Hematopoietic multipotent progenitor cell treated with erythropoietin and hydrocortisone succinate and interleukin-3 and kit ligand, for 4 days (in vitro differentiated cells): ENCODE data around the gene NEURL2.
"Not testable (repeated sequence)": the region's sequence is repeated elsewhere in the genome, so short reads cannot be mapped to it uniquely, and the experiment has no call there.

Experiments used
- DNase-seq: peaks from one replicate; pipeline ENCODE4 v3.0.0-alpha.2; 2015

The NEURL2 gene

GRCh38 chr20:45919542-45920399, 28.8 kb upstream of the NEURL2 start:
- no peak for DNase-seq

GRCh38 chr20:45918779-45919537, 27.9 kb upstream of the NEURL2 start:
- no peak for DNase-seq

DNA sequence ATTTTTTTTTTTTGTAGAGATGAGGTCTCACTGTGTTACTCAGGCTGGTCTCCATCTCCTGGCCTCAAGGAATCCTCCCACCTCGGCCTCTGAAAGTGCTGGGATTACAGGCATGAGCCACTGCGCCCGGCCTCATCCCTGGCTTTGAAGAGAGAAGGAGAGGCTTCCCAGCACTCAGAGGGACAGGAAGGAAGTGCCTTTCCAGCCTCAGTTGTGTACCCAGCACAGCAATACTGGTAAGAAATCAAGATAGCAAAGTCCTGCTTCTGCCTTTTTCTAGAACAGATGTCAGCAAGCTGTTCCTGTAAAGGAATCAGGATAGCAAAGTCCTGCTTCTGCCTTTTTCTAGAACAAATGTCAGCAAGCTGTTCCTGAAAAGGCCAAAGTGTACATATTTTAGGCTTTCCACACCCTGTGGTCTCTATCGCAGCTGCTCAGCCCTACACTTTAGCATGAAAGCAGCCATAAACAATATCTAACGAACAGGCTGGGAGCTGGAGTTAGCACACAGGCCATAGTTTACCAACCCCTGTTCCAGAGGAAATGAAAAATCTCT, 27.3 kb upstream of the NEURL2 start:
- no peak for DNase-seq

DNA sequence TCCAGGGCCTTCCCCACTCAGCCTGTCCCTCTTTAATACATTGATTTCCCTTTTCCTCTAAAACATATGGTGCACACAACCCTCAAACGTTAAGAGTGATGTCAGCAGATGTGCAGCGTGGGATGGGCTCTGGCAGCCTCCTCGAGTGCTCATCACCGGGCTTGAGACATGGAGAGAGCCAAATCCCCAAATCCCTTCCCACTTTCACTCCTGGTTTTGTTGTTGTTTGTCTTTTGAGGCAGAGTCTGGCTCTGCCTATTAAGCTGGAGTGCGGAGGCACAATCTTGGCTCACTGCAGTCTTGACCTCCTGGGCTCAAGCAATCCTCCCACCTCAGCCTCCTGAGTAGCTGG, 26.8 kb upstream of the NEURL2 start:
- DNase-seq, result no peak

GRCh38 chr20:45913116-45913515, 22.1 kb upstream of the NEURL2 start:
- no peak for DNase-seq

DNA sequence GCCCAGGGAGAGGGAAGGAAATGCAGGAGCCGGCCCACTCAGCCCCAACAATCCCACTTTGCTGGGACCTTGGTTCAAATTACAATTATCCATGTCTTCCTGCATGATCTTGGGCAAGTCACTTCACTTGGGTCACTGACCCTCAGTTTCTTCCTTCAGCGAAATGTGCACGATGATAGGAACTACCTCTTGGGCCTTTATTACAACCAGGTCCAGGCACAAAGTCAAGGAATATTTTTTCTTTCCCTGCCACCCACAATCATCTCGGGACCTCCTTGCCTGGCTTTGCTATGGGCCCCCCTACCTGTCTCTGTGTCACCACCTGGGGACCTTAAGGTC, 21.3 kb upstream of the NEURL2 start:
- DNase-seq, result no peak

DNA sequence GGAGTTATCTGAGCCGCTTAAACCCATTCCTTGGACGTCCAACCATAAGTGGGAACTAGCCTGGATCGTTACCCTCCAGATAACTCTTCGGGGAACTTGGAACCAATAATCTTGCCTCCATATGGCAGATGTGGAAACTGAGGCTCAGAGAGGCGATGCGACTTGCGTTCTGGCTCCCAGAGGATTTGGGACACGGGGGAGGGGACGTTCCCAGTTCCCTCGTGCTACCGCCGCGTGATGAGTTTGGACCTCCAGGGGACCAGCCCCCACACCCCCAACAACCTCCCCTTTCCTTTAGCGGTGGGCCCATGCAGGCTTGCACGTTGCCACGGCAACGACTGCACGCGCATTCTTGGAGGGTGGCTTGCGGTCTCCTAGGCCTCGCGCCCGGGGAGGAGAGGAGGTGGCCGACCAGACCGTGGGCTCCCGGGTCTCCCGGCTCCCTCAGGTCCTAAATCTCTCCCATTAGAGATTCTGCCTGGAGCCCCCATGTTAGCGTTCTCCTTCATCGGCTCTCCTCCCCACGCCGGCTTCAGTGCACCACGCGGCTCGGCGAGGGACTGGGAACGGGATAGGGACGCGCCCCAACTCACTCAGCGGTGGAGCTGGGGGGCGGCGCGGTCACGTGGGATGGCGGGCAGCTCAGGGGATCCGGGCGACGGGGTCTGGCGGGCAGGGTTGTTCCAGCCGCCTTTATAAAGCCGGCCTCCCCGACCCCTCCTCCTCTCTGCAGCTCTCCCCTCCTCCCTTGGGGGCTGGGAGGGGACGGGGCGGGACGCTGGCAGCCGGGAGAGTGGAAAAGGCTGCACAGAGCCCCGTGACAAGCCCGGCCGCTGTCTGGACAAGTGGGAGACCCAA, 20.7 kb upstream of the NEURL2 start, which contains the start of gene PLTP:
Gene PLTP, minus strand, starts transcription at position 670 of the 858 bp plus-strand sequence. CDS start 703 bp downstream, outside the sequence.
- DNase-seq, result peak; percentile 80

DNA sequence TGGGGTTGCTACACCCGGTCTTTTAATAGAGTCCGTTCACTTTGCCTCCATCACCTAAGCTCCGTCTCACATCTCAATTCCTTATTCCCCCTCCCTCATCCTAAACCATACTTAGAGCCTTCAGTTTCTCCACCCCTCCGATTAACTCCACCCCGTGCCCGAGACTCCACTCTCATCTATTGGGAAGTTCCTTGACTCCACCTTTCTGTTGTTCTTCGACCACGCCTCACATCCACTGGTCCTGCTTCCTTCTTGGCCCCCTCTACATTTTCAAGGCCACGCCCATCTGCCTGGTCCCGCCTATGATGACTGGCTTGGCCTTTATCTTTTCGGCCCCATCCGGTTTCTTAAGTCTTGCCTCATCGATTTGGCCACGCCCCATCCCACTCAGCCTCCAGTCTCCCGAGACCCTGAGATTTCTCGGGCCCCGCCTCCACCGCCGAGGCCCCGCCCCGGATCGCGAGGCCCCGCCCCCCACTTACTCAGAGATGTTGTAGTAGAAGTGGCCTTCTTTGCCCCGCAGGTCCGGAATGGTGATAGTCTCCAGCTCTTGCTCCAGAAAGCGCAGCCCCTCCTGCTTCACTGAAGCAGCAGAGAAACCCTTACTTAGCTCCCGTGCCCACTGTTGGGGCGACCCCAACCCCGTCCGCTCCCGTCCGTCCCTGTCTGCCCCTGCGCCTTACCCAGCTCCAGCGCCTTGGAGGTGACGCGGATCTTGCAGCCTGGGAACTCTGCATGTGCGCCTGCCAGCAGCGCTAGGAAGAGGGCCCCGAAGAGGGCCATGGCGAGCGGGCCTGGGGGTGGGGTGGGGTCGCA, 19.9 kb upstream of the NEURL2 start:
- peak; percentile 100 for DNase-seq

DNA sequence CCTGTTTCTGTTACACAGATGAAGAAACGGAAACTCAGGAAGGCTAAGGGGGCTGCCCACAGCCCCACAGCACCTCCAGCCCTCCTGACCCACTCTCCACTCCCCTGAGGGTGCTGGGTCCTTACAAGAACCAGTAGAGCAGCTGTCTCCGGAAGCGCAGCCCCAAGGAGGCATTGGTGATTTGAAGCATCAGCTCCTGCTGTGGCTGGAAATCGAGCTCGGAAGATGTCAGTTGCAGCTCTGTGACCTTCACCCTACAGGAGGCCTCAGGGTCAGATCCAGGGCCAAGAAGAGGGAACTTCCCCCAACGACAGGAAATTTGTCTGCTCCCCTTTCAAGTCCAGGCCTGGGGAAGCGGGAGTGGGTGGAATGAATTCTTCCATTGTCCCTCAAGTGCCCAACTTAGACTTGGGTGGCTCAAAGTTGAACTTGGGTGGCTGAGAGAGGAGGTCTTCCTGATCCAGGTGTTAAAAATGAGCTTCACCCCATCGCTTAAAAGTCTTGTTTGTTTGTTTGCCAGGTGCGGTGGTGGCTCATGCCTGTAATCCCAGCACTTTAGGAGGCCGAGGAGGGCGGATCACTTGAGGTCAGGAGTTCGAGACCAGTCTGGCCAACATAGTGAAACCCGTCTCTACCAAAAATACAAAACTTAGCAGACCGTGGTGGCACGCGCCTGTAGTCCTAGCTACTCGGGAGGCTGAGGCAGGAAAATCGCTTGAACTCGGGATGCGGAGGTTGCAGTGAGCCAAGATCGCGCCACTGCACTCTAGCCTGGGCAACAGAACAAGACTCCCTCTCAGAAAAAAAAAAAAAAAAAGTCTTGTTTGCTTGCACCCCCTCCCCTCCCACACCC, 19.0 kb upstream of the NEURL2 start:
- DNase-seq, result no peak

DNA sequence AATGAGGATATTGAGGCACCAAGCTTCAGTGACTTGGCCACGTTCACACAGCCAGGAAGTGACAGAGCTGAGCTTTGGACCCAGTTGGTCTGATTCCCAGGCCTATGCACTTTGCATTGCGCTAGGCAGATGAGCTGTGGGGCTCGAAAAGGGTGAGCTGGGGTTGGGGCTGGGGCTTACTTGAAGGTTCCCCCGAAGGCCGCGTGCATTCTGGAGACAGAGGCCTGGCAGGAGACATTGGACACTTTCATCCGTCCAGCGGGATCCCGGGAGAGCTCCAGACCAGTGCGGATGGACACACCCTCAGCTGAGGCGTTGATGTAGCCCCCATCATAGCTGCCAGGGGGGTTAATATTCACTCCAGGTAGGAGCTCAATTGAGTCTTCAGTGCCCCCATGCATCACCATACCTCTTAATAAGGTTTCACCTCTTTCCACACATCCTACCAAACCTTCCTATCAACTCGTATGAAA, 18.4 kb upstream of the NEURL2 start:
- DNase-seq, result no peak

- no peak for DNase-seq
Observed at GRCh38 chr20:45908084-45908483, 17.1 kb upstream of the NEURL2 start.

DNA sequence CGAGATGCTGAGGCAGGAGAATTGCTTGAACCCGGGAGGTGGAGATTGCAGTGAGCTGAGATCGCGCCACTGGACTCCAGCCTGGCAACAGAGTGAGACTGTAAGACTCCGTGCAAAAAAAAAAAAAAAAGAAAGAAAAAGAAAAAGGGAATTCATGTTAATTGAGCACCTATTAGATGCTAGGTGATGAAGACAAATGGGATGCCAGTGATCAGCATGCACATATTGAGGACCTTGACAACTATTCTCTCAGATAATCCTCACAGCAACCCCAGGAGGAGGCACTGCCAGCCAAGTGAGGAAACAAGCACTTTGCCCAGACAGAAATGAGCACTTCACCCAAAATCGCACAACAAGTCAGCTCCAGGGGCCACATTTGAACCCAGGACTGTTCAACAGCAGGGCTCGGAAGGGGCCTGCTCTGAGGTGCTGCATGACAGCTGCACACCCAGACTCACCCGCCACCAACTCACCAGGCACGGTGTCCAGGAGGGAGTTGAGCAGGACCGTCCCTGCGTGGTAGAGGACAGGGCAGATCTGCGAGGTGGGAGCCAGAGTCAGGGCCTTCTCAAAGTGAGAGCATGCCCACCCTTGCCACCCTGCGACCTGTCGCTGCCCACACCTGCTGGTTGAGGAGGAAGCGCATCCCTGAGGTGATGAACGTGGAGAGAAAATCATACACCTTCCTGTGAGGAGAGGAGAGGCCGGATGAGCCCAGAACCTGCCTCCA, 16.4 kb upstream of the NEURL2 start:
- DNase-seq, result no peak

- no peak for DNase-seq
Observed at GRCh38 chr20:45905505-45906079, 14.6 kb upstream of the NEURL2 start.

GRCh38 chr20:45904583-45905504, 13.8 kb upstream of the NEURL2 start:
- no peak for DNase-seq

DNA sequence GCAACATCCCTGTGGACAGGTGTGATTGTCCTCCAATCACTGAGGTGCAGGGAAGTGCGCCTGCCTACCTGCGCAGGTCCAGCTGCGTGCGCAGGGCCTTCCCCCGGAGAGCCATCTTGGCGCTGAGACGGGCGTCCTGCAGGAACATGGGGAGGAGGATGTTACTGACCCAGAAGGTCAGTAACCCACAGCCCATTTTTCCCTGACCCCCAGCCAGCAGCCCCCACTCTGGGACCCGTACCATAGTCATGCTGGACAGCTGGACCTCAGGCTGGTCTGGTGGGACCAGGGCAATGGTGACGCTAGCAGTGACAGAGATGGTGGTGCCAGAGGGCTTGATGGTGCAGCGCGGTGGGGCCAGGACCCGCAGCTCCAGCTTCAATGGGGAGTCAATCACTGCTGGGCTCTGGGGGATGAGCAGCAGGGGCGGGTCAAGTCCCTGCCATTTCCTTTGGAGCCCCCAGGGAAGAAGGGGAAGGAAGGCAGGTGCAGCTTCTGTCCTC, 11.2 kb upstream of the NEURL2 start:
- no peak for DNase-seq

- DNase-seq, result not testable (repeated sequence)
Observed at GRCh38 chr20:45901332-45901731, 10.3 kb upstream of the NEURL2 start.

GRCh38 chr20:45899046-45899835, 8.2 kb upstream of the NEURL2 start:
- DNase-seq, result no peak

DNA sequence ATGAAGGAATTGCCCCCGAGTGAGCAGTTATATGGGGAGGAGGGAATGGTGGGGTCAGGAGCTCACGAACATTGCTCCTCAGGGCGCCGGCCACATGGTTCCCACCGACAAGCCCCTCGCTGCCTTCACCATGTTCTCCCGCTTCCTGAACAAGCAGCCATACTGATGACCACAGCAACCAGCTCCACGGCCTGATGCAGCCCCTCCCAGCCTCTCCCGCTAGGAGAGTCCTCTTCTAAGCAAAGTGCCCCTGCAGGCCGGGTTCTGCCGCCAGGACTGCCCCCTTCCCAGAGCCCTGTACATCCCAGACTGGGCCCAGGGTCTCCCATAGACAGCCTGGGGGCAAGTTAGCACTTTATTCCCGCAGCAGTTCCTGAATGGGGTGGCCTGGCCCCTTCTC, 7.3 kb upstream of the NEURL2 start:
- no peak for DNase-seq
